CD4-positive, alpha-beta T cell treated with Interleukin-4 for 1 hour (primary cell): ENCODE data around the gene ADAM12.
"Not testable (repeated sequence)": the region's sequence is repeated elsewhere in the genome, so short reads cannot be mapped to it uniquely, and the experiment has no call there.

ENCODE experiments used
- DNase-seq, 2 donors: peaks; one replicate each; pipeline ENCODE4 v3.0.0-alpha.2; 2020 to 2022

Gene ADAM12

GRCh38 chr10:126207313-126207771 lies 180.9 kb downstream of the ADAM12 start:
- DNase-seq, result no peak

GRCh38 chr10:126205486-126206205 lies 182.6 kb downstream of the ADAM12 start:
- no peak for DNase-seq

GRCh38 chr10:126204320-126204719 lies 184.0 kb downstream of the ADAM12 start:
- DNase-seq, result no peak

- no peak for DNase-seq
These were observed 184.5 kb downstream of the ADAM12 start for GRCh38 chr10:126203746-126204145.

- DNase-seq, result no peak
These were observed 186.7 kb downstream of the ADAM12 start for GRCh38 chr10:126201603-126202002.

GRCh38 chr10:126199221-126199998 lies 188.9 kb downstream of the ADAM12 start:
- DNase-seq, result no peak

- no peak for DNase-seq
These were observed 189.6 kb downstream of the ADAM12 start for GRCh38 chr10:126198681-126199080.

- no peak for DNase-seq
These were observed 191.2 kb downstream of the ADAM12 start for GRCh38 chr10:126197036-126197543.

- no peak for DNase-seq
These were observed 192.0 kb downstream of the ADAM12 start for GRCh38 chr10:126196281-126196680.

GRCh38 chr10:126191192-126191591 lies 197.1 kb downstream of the ADAM12 start:
- DNase-seq, result no peak

GRCh38 chr10:126188679-126189200 lies 199.5 kb downstream of the ADAM12 start:
- no peak for DNase-seq

- no peak for DNase-seq
These were observed 200.9 kb downstream of the ADAM12 start for GRCh38 chr10:126187399-126187798.

GRCh38 chr10:126186766-126187165 lies 201.5 kb downstream of the ADAM12 start:
- no peak for DNase-seq

GRCh38 chr10:126185676-126186447 lies 202.4 kb downstream of the ADAM12 start:
- no peak for DNase-seq

GRCh38 chr10:126181626-126182025 lies 206.7 kb downstream of the ADAM12 start:
- DNase-seq, result no peak

GRCh38 chr10:126179637-126180036 lies 208.6 kb downstream of the ADAM12 start:
- peak in 1 of 2 donors; percentile 17 for DNase-seq

- no peak for DNase-seq
These were observed 210.8 kb downstream of the ADAM12 start for GRCh38 chr10:126177417-126178030.

GRCh38 chr10:126175641-126176262 lies 212.5 kb downstream of the ADAM12 start:
- no peak for DNase-seq

GRCh38 chr10:126172755-126173154 lies 215.5 kb downstream of the ADAM12 start:
- not testable (repeated sequence) for DNase-seq

- DNase-seq, result no peak
These were observed 216.7 kb downstream of the ADAM12 start for GRCh38 chr10:126171555-126171954.

- DNase-seq, result no peak
These were observed 217.5 kb downstream of the ADAM12 start for GRCh38 chr10:126170776-126171175.

GRCh38 chr10:126170371-126170770 lies 217.9 kb downstream of the ADAM12 start:
- no peak for DNase-seq
